Neural progenitor cell (in vitro differentiated cells): ENCODE data around the gene PLEKHG1. TPM values are rescaled to one million over a fixed set of nuclear protein-coding genes. Genes with fewer than 3 reads are reported as not detected.

Experiments
- DNase-seq: peaks from one replicate; pipeline ENCODE4 v3.0.0-alpha.2; 2016; ENCODE audit warnings: low spot score
- H2AFZ ChIP-seq: fragments of 200-600 bp; sonication (generic); replicated peaks from 2 replicates; pipeline ENCODE4 v1.6.1; 2016; ENCODE audit warnings: antibody characterized with exemption
- H3F3A ChIP-seq: fragments of 200-600 bp; sonication (generic); 2 replicates; pipeline ENCODE4 v1.6.1; 2016; ENCODE audit warnings: antibody characterized with exemption, low read depth
- H3K27ac ChIP-seq: fragments of 200-600 bp; sonication (generic); 2 replicates; pipeline ENCODE4 v1.5.1; 2016; ENCODE audit warnings: mild to moderate bottlenecking
- H3K27me3 ChIP-seq: fragments of 200-600 bp; sonication (generic); 2 replicates; pipeline ENCODE4 v1.6.1; 2016; ENCODE audit warnings: mild to moderate bottlenecking, moderate library complexity
- H3K36me3 ChIP-seq: fragments of 200-600 bp; sonication (generic); 2 replicates; pipeline ENCODE4 v1.5.1; 2016
- H3K4me1 ChIP-seq: fragments of 200-600 bp; sonication (generic); 2 replicates; pipeline ENCODE4 v1.6.1; 2016; ENCODE audit warnings: mixed run types
- H3K4me2 ChIP-seq: fragments of 200-600 bp; sonication (generic); 2 replicates; pipeline ENCODE4 v1.6.1; 2016
- H3K4me3 ChIP-seq: fragments of 200-600 bp; sonication (generic); 2 replicates; pipeline ENCODE4 v1.5.1; 2016
- H3K79me2 ChIP-seq: fragments of 200-600 bp; sonication (generic); 2 replicates; pipeline ENCODE4 v1.6.1; 2016; ENCODE audit warnings: low read depth
- H3K9ac ChIP-seq: fragments of 200-600 bp; sonication (generic); 2 replicates; pipeline ENCODE4 v1.6.1; 2016
- H3K9me3 ChIP-seq: fragments of 200-600 bp; sonication (generic); 2 replicates; pipeline ENCODE4 v1.5.1; 2016; ENCODE audit warnings: low read depth
- H4K20me1 ChIP-seq: fragments of 200-600 bp; sonication (generic); 2 replicates; pipeline ENCODE4 v1.6.1; 2016; ENCODE audit warnings: low read depth
- H3K27ac Mint-ChIP-seq: 3 replicates; pipeline ENCODE4 v1.8.0; 2021; ENCODE audit warnings: mixed read lengths
- H3K27me3 Mint-ChIP-seq: 2 replicates; pipeline ENCODE4 v1.8.0; 2022; ENCODE audit warnings: low read depth, mild to moderate bottlenecking, inconsistent platforms, moderate library complexity, mixed read lengths; ENCODE audit not compliant: insufficient read depth
- H3K36me3 Mint-ChIP-seq: 3 replicates; pipeline ENCODE4 v1.8.0; 2021; ENCODE audit warnings: mixed read lengths
- H3K4me1 Mint-ChIP-seq: 3 replicates; pipeline ENCODE4 v1.8.0; 2021; ENCODE audit warnings: mixed read lengths
- H3K4me3 Mint-ChIP-seq: 3 replicates; pipeline ENCODE4 v1.8.0; 2021; ENCODE audit warnings: mild to moderate bottlenecking, moderate library complexity, mixed read lengths
- H3K9me3 Mint-ChIP-seq: 3 replicates; pipeline ENCODE4 v1.8.0; 2020; ENCODE audit warnings: mixed read lengths
- CTCF ChIP-seq: fragments of 200-600 bp; sonication (generic); IDR thresholded peaks from 2 replicates; pipeline ENCODE4 v1.5.1; 2017; ENCODE audit warnings: antibody characterized with exemption, mild to moderate bottlenecking
- EZH2 ChIP-seq: fragments of 200-600 bp; sonication (generic); IDR thresholded peaks from 2 replicates; pipeline ENCODE4 v1.6.1; 2017; ENCODE audit warnings: antibody characterized with exemption, mild to moderate bottlenecking, moderate library complexity
- EZH2phosphoT487 ChIP-seq: fragments of 200-600 bp; sonication (generic); IDR thresholded peaks from 2 replicates; pipeline ENCODE4 v1.6.1; 2017; ENCODE audit warnings: antibody characterized with exemption
- total RNA-seq: library from RNA; depleted of rRNA; stranded (reverse); fragments of >200 nt; gene quantifications from 2 replicates; pipeline ENCODE4 v1.2.3, GENCODE V29; 2015; ENCODE audit warnings: low replicate concordance

The PLEKHG1 gene
- total RNA-seq, 1 donor from 2014 or later: 4.7 TPM

- no peaks in the 10 kb centered on the region for H3K27me3 Mint-ChIP-seq
- Histone ChIP-seq H3K9ac (no peak overlapping the region), H3K27ac (no peak overlapping the region), H3K9me3 (no peaks in the 10 kb centered on the region), H2AFZ (no peak overlapping the region), H3K36me3 (no peaks in the 10 kb centered on the region), H3K4me2 (no peak overlapping the region), H4K20me1 (no peaks in the 10 kb centered on the region), H3K4me3 (no peak overlapping the region), H3K27me3 (peaks cover 30% of the 10 kb centered on the region), H3K4me1 (no peaks in the 10 kb centered on the region), H3K79me2 (no peaks in the 10 kb centered on the region), H3F3A (no peaks in the 10 kb centered on the region)
- peaks cover 21% of the 10 kb centered on the region for H3K36me3 Mint-ChIP-seq
- peaks cover 19% of the 10 kb centered on the region for H3K4me1 Mint-ChIP-seq
- H3K4me3 Mint-ChIP-seq: no peak overlapping the region
- no peak overlapping the region for H3K27ac Mint-ChIP-seq
- TF ChIP-seq EZH2 (no peak), EZH2phosphoT487 (no peak), CTCF (no peak)
- DNase-seq: no peak
- no peaks in the 10 kb centered on the region for H3K9me3 Mint-ChIP-seq
These were observed 7.1 kb downstream of the PLEKHG1 start for GRCh38 chr6:150606647-150607328.

GRCh38 chr6:150607329-150607650, 7.6 kb downstream of the PLEKHG1 start:
- no peak overlapping the region for H3K4me2 ChIP-seq
- DNase-seq: no peak
- no peak for TF ChIP-seq EZH2
- no peak for TF ChIP-seq CTCF
- TF ChIP-seq EZH2phosphoT487: no peak

GRCh38 chr6:150610584-150610983, 10.9 kb downstream of the PLEKHG1 start:
- Histone ChIP-seq H4K20me1 (no peaks in the 10 kb centered on the region), H3K27me3 (no peaks in the 10 kb centered on the region), H3K36me3 (no peaks in the 10 kb centered on the region), H3K9ac (no peak overlapping the region), H2AFZ (no peak overlapping the region), H3F3A (no peaks in the 10 kb centered on the region), H3K4me2 (no peak overlapping the region), H3K27ac (no peak overlapping the region), H3K9me3 (no peaks in the 10 kb centered on the region), H3K4me1 (no peaks in the 10 kb centered on the region), H3K79me2 (no peaks in the 10 kb centered on the region), H3K4me3 (no peak overlapping the region)
- H3K36me3 Mint-ChIP-seq: peaks cover 21% of the 10 kb centered on the region
- DNase-seq: no peak
- no peak overlapping the region for H3K4me3 Mint-ChIP-seq
- TF ChIP-seq EZH2phosphoT487 (no peak), CTCF (no peak), EZH2 (no peak)
- H3K9me3 Mint-ChIP-seq: no peaks in the 10 kb centered on the region
- H3K4me1 Mint-ChIP-seq: peaks cover 18% of the 10 kb centered on the region
- no peaks in the 10 kb centered on the region for H3K27me3 Mint-ChIP-seq
- H3K27ac Mint-ChIP-seq: no peak overlapping the region

More at GRCh38 chr6:150607329-150607650, 7.6 kb downstream of the PLEKHG1 start:
- no peaks in the 10 kb centered on the region for H4K20me1 ChIP-seq
- no peak overlapping the region for H3K4me3 Mint-ChIP-seq
- H3K4me1 ChIP-seq: no peaks in the 10 kb centered on the region
- no peak overlapping the region for H3K9ac ChIP-seq
- no peaks in the 10 kb centered on the region for H3K79me2 ChIP-seq
- peaks cover 18% of the 10 kb centered on the region for H3K4me1 Mint-ChIP-seq
- H3K36me3 Mint-ChIP-seq: peaks cover 23% of the 10 kb centered on the region
- H3K9me3 ChIP-seq: no peaks in the 10 kb centered on the region
- no peak overlapping the region for H3K4me3 ChIP-seq
- no peaks in the 10 kb centered on the region for H3F3A ChIP-seq
- no peak overlapping the region for H2AFZ ChIP-seq
- H3K36me3 ChIP-seq: no peaks in the 10 kb centered on the region
- peaks cover 25% of the 10 kb centered on the region for H3K27me3 ChIP-seq
- H3K27ac Mint-ChIP-seq: no peak overlapping the region
- H3K27me3 Mint-ChIP-seq: no peaks in the 10 kb centered on the region
- H3K27ac ChIP-seq: no peak overlapping the region
- H3K9me3 Mint-ChIP-seq: no peaks in the 10 kb centered on the region
